Measurements from ENCODE around the gene TBC1D14.

Gene TBC1D14

GRCh38 chr4:6892909-6893202 is 16.8 kb upstream of the TBC1D14 start:
- no peak for DNase-seq (ENCODE audit: extremely low spot score)
- ChIA-PET CTCF (interaction anchor here (0.6 to 2.3 kb wide), 8 partner anchors 9 to 173 kb away, joined by 3 to 8 read pairs (median 4); partner anchors contain the start of gene TBC1D14), POLR2A (no interaction called here)
- TF ChIP-seq CTCF (IDR thresholded peaks at IDR 0.05; ENCODE audit: control extremely low read depth, extremely low read depth, low read depth, missing control alignments), result no peak

- TF ChIP-seq CTCF (IDR thresholded peaks at IDR 0.05; ENCODE audit: control extremely low read depth, extremely low read depth, low read depth, missing control alignments), result no peak
- POLR2A ChIA-PET, result interaction anchor here (0.7 kb wide), 1 partner anchor 175 kb away, joined by 3 read pairs; the partner anchor contains the start of gene GRPEL1
- CTCF ChIA-PET, result interaction anchor here (0.9 to 2.3 kb wide), 6 partner anchors 10 to 91 kb away, joined by 3 to 8 read pairs (median 4); no protein-coding TSS in a partner anchor
- no peak for DNase-seq (ENCODE audit: extremely low spot score)
Measured at GRCh38 chr4:6893449-6894085, 16.1 kb upstream of the TBC1D14 start.

- DNase-seq (ENCODE audit: extremely low spot score), result no peak
- no peak for TF ChIP-seq CTCF (IDR thresholded peaks at IDR 0.05; ENCODE audit: control extremely low read depth, extremely low read depth, low read depth, missing control alignments)
- ChIA-PET CTCF (interaction anchor here (1.3 to 2.3 kb wide), 3 partner anchors 10 to 24 kb away, joined by 3 to 8 read pairs (median 3); no protein-coding TSS in a partner anchor), POLR2A (no interaction called here)
Measured at GRCh38 chr4:6894086-6894478, 15.5 kb upstream of the TBC1D14 start.

- no peak for DNase-seq (ENCODE audit: extremely low spot score)
- POLR2A ChIA-PET, result no interaction called here
Measured at GRCh38 chr4:6894528-6895498, 14.8 kb upstream of the TBC1D14 start.

GRCh38 chr4:6896035-6896434 is 13.6 kb upstream of the TBC1D14 start:
- CTCF ChIA-PET, result no interaction called here
- no peak for DNase-seq (ENCODE audit: extremely low spot score)
- POLR2A ChIA-PET, result no interaction called here

More at GRCh38 chr4:6894528-6895498, 14.8 kb upstream of the TBC1D14 start:
- CTCF ChIA-PET, result interaction anchor here (1.0 to 2.3 kb wide), 3 partner anchors 22 to 92 kb away, joined by 3 to 8 read pairs (median 3); no protein-coding TSS in a partner anchor
- no peak for TF ChIP-seq CTCF (IDR thresholded peaks at IDR 0.05; ENCODE audit: control extremely low read depth, extremely low read depth, low read depth, missing control alignments)

More at GRCh38 chr4:6896035-6896434, 13.6 kb upstream of the TBC1D14 start:
- no peak for TF ChIP-seq CTCF (IDR thresholded peaks at IDR 0.05; ENCODE audit: control extremely low read depth, extremely low read depth, low read depth, missing control alignments)

Measured in GM10248 (cell line).